HG02588 (cell line): Measurements from ENCODE around the gene DAZ4.
"Not testable (repeated sequence)": the region's sequence is repeated elsewhere in the genome, so short reads cannot be mapped to it uniquely, and the experiment has no call there.

Experiments
- ATAC-seq: cut with Tn5 transposase; IDR thresholded peaks from one replicate; pipeline ENCODE4 v1.9.1; 2021; ENCODE audit warnings: mild to moderate bottlenecking, moderate library complexity; ENCODE audit not compliant: unreplicated experiment

The DAZ4 gene

GRCh38 chrY:24833619-24834018 is at the start of gene DAZ4:
Gene DAZ4, plus strand, starts transcription at chrY:24833919. Its CDS starts 208 bp downstream, at chrY:24834127.
- ATAC-seq = not testable (repeated sequence)

DNA sequence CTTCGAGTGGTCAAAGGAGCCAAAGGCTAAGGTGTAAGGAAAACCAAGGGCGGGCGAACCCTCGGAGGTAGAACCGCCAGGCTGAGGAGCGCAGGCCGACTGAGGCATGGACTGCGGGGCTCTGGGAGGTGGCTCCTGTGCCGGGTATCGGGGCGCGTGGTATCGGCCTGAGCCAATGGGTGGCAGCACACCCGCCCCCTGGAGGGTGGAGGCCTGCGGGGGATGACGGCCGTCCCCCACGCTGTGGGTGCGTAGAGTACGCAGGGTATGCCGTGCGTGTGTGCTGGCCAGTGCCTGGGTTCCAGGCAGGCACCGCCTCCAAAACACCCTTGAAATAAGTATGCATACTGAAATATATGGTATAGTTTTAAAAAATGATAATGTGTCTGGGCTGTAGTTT is 20.4 kb upstream of the DAZ4 start, which contains the start of gene DAZ3:
Gene DAZ3 (minus strand): TSS at position 101 of the 400 bp plus-strand sequence. CDS start 208 bp downstream, outside the sequence.
- ATAC-seq = not testable (repeated sequence)

DNA sequence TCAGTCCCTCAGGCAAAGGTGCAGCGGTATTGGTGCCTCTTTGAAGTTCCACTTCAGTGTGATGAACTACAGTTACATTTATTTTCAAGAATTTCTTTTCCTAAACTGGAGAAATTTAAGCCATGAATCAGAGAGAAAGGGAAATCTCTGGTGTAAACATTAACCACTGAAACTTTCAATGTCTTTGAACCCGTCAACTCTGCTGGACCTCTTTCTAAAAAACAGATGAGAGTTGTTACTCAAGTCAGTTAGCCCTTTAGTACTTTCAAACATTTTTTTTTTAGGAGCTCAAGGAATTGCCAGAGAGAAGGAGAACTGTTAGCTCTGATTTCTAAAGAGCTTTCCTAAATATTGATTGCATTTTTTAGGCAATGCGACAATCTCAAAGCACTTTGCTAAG is 11.9 kb upstream of the DAZ4 start:
- not testable (repeated sequence) for ATAC-seq

DNA sequence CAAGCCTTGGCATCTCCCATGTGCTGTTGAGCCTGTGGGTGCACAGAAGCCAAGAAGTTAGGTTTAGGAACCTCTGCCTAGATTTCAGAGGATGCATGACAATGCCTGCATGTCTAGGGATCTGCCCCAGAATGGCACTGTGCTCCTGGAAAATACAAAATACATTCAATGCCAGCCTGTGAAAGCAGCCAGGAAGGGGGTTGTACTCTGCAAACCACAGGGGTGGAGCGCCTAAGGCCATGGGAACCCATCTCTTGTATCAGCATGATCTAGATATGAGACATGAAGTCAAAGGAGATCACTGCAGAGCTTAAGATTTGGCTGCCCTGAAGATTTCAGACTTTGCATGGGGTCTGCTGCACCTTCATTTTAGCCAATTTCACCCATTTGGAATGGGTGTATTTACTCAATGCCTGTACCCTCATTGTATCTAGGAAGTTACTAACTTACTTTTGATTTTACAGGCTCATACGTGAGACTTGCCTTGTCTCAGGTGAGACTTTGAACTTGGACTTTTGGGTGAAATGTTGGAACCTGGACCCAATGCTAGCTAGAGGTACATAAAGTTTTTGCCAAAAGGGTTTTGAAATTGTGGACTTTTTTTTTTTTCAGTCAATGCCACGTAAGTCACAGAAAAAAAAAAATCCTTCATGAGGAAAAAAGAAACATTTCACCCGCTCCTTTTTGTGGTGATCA is 9.4 kb upstream of the DAZ4 start:
- ATAC-seq = not testable (repeated sequence)

- ATAC-seq = not testable (repeated sequence)
Measured at GRCh38 chrY:24825069-24825468, 8.7 kb upstream of the DAZ4 start.
